HepG2 (cell line): ENCODE results near the gene INO80. TPM values are rescaled to one million over a fixed set of nuclear protein-coding genes. Genes with fewer than 3 reads are reported as not detected.

Experiments used
- ATAC-seq: fragments of 200-7000 bp; cut with Tn5 transposase; 3 replicates; pipeline ENCODE4 v1.9.1; 2020; ENCODE audit warnings: mild to moderate bottlenecking, moderate library complexity
- BruUV-seq: library from RNA; stranded (reverse); fragments of 400-500 nt; replicated peaks from 2 replicates; lab custom pipeline; 2021; lab: Mats Ljungman, UMichigan
- CTCF ChIA-PET: fragments of 300-600 bp; formaldehyde crosslinking; extraction: SDS; loops from one replicate; lab custom pipeline; 2021; ENCODE audit warnings: low total read pairs, inconsistent platforms, low intra/inter-chr PET ratio; lab: Yijun Ruan, JAX
- POLR2A ChIA-PET: fragments of 350-600 bp; sonication (Branson Sonifier 250); formaldehyde crosslinking; loops from one replicate; lab custom pipeline; 2020; ENCODE audit warnings: antibody characterized with exemption, inconsistent platforms; lab: Yijun Ruan, JAX
- DNase-seq: peaks from one replicate; pipeline ENCODE4 v3.0.0-alpha.2; 2015; ENCODE audit warnings: low spot score
- FAIRE-seq: peaks from 3 replicates; lab custom pipeline; 2011; peaks lifted over from hg19 to GRCh38; lab: Jason Lieb, UNC
- H2AFZ ChIP-seq: one replicate; pipeline ENCODE4 v1.6.1; 2011; ENCODE audit warnings: low read length, inconsistent platforms
- H3K27ac ChIP-seq: fragments of 300-600 bp; 3 replicates; pipeline ENCODE4 v1.8.0; 2011; ENCODE audit warnings: mixed run types, mild to moderate bottlenecking, mixed read lengths, low read length, inconsistent platforms; ENCODE audit not compliant: insufficient read depth; ENCODE audit errors: extremely low read length
- H3K27me3 ChIP-seq, 2 experiments: fragments of 200-600 bp in 1 of 2; 2 replicates in 1 of 2; 3 replicates in 1 of 2; pipeline versions ENCODE4 v1.6.0 to v1.8.0; 2011; ENCODE audit warnings: low read length in 2 of 2, mild to moderate bottlenecking in 2 of 2, moderate library complexity in 2 of 2, inconsistent platforms in 1 of 2; ENCODE audit not compliant: insufficient read depth in 2 of 2, control insufficient read depth in 1 of 2
- H3K36me3 ChIP-seq, 2 experiments: fragments of 200-600 bp in 1 of 2; replicated peaks in 1 of 2; 2 replicates in 1 of 2; 3 replicates in 1 of 2; pipeline versions ENCODE4 v1.5.1 to v1.8.0; 2011; ENCODE audit warnings: low read length in 2 of 2, inconsistent platforms in 1 of 2; ENCODE audit not compliant: insufficient read depth in 2 of 2, control insufficient read depth in 1 of 2
- H3K4me1 ChIP-seq: 2 replicates; pipeline ENCODE4 v1.5.1; 2012; ENCODE audit warnings: low read length, inconsistent platforms; ENCODE audit not compliant: insufficient read depth
- H3K4me2 ChIP-seq: 2 replicates; pipeline ENCODE4 v1.6.0; 2011; ENCODE audit warnings: low read depth, low read length, inconsistent platforms
- H3K4me3 ChIP-seq, 3 experiments: fragments of 200-600 bp in 1 of 3; sonication (generic), shearing (Covaris generic) in 1 of 3; replicated peaks in 1 of 3; 2 replicates each; pipeline ENCODE4 v1.5.1; 2011 to 2016; ENCODE audit warnings: low read length in 3 of 3, inconsistent platforms in 2 of 3, low read depth in 2 of 3, mild to moderate bottlenecking in 2 of 3, control low read depth in 1 of 3, mixed read lengths in 1 of 3; ENCODE audit not compliant: insufficient read depth in 1 of 3
- H3K79me2 ChIP-seq: one replicate; pipeline ENCODE4 v1.6.1; 2011; ENCODE audit warnings: low read length, inconsistent platforms; ENCODE audit not compliant: insufficient read depth
- H3K9ac ChIP-seq: 2 replicates; pipeline ENCODE4 v1.6.0; 2011; ENCODE audit warnings: mild to moderate bottlenecking, low read depth, low read length, inconsistent platforms; ENCODE audit not compliant: insufficient read depth
- H3K9me3 ChIP-seq: 2 replicates; pipeline ENCODE4 v1.5.1; 2012; ENCODE audit warnings: mild to moderate bottlenecking, low read length
- H4K20me1 ChIP-seq: 2 replicates; pipeline ENCODE4 v1.6.0; 2011; ENCODE audit warnings: inconsistent platforms, mild to moderate bottlenecking, low read length, moderate library complexity; ENCODE audit not compliant: insufficient read depth
- HNRNPH1 ChIP-seq: fragments of 200-400 bp; formaldehyde crosslinking; optimal IDR thresholded peaks from 2 replicates; pipeline ENCODE3; 2017; ENCODE audit warnings: mild to moderate bottlenecking, low read depth, low read length
- NFE2L2 ChIP-seq: fragments of 150-350 bp; IDR thresholded peaks from 2 replicates; pipeline ENCODE4 v1.6.1; 2014; ENCODE audit warnings: low read length
- SALL1 ChIP-seq: sonication (generic); formaldehyde crosslinking; IDR thresholded peaks from 2 replicates; pipeline ENCODE4 v1.8.0; 2022; ENCODE audit warnings: mild to moderate bottlenecking, missing genetic modification reagents
- ZNF121 ChIP-seq: sonication (generic); formaldehyde crosslinking; IDR thresholded peaks from 2 replicates; pipeline ENCODE4 v1.5.0; 2020; ENCODE audit warnings: mild to moderate bottlenecking, missing genetic modification reagents
- WGBS: methylation state at CpG from one replicate; pipeline ENCODE4 v1.1.6; 2017; ENCODE audit warnings: low lambda C conversion rate; 5-methylcytosine and 5-hydroxymethylcytosine counted together
- in situ Hi-C: cut with HindIII; loops from 2 replicates; pipeline ENCODE4 v1.10.0; 2017; ENCODE audit warnings: low pct_unique_long_range_greater_than_20kb; ENCODE audit not compliant: extremely low pct_ligation_motif_present
- intact Hi-C: fragments of 100-400 bp; cut with micrococcal nuclease; formaldehyde crosslinking; loops from one replicate; pipeline ENCODE4 v1.10.0; 2022; ENCODE audit not compliant: unreplicated experiment
- polyA plus RNA-seq, 8 experiments: library from polyadenylated mRNA; depleted of rRNA in 3 of 8; stranded (reverse) in 7 of 8; unstranded in 1 of 8; fragments of >200 nt; fragmentation: Illumina TruSeq in 4 of 8; extraction: Trizol in 4 of 8; gene quantifications; 2 replicates each; pipeline versions ENCODE4 v1.2.1 to v1.2.3, GENCODE V29; 2011 to 2016; ENCODE audit warnings: low read depth in 4 of 8, missing spikeins in 1 of 8, mixed read lengths in 1 of 8; ENCODE audit not compliant: insufficient read depth in 1 of 8
- total RNA-seq, 5 experiments: library from RNA; depleted of rRNA; stranded (reverse); fragments of >200 nt; fragmentation: Illumina TruSeq; extraction: Trizol; gene quantifications; 2 replicates each; pipeline ENCODE4 v1.2.3, GENCODE V29; 2016; ENCODE audit warnings: low read depth in 1 of 5

INO80 gene
- total and polyA plus RNA-seq, 2 of the 13 experiments (the other 11 are each of a cell fraction or from before 2014, with no cell fraction given) = 3.6 to 14.8 TPM

DNA sequence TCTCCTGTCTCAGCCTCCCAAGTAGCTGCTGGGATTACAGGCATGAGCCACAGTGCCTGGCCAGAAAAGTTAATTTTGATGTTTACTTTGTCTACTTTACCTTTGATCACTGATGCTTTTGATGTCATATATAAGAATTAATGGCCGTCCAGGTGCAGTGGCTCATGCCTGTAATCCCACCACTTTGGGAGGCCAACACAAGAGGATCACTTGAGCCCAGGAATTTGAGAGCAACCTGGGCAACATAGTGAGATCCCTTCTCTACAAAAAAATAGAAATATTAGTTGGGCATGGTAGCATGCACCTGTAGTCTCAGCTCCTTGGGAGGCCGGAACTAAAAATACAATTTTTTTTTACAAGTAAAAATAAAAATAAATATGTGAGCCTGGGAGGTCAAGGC is 6.8 kb upstream of the INO80 start:
- Histone ChIP-seq H3K27me3 (no peaks in the 10 kb centered on the region), H3K4me1 (peaks cover 62% of the 10 kb centered on the region), H3K27ac (no peak overlapping the region), H3K9ac (no peak overlapping the region), H4K20me1 (no peaks in the 10 kb centered on the region), H3K9me3 (no peaks in the 10 kb centered on the region)
- in situ Hi-C loops = no loop called here
- no peak for DNase-seq
- TF ChIP-seq ZNF121 (CRISPR knock-in tag) (peak; percentile 69; the same call in 1 of the 2 replicates), SALL1 (CRISPR knock-in tag) (no peak)
- TF ChIP-seq, all 625 proteins: peak for 1
- Histone ChIP-seq H3K36me3 (no peaks in the 10 kb centered on the region), H3K4me2 (no peak overlapping the region), H3K79me2 (no peaks in the 10 kb centered on the region), H3K4me3 (no peak overlapping the region), H2AFZ (no peak overlapping the region)
- ATAC-seq = no peak
- 60% methylated on average over 2 of the region's 2 CpGs for WGBS
- BruUV-seq = no TSS peak
- intact Hi-C loops = no loop called here
- CTCF ChIA-PET = no interaction called here
- no peak for FAIRE-seq
- POLR2A ChIA-PET = no interaction called here

DNA sequence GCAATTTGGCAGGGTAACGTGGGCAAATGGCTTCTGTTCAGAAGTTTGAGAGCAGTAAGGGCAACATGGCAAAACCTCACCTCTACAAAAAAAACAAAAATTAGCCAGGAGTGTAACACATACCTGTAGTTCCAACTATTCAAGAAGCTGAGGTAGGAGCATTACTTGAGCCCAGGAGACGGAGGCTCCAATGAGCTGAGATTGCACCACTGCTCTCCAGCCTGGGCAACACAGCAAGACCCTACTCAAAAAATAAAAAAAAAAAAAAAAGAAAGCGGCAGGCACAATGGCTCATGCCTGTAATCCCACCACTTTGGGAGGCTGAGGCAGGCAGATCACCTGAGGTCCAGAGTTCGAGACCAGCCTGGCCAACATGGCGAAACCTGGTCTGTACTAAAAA is 5.9 kb upstream of the INO80 start:
- Histone ChIP-seq H3K9me3 (no peaks in the 10 kb centered on the region), H3K79me2 (peaks cover 1% of the 10 kb centered on the region), H3K4me1 (peaks cover 59% of the 10 kb centered on the region), H4K20me1 (no peaks in the 10 kb centered on the region), H3K9ac (no peak overlapping the region), H3K4me3 (no peak overlapping the region), H2AFZ (no peak overlapping the region), H3K27ac (no peak overlapping the region), H3K36me3 (no peaks in the 10 kb centered on the region), H3K4me2 (no peak overlapping the region), H3K27me3 (no peaks in the 10 kb centered on the region)
- BruUV-seq = no TSS peak
- intact Hi-C loops = no loop called here
- peak; percentile 64 for TF ChIP-seq ZNF121 (CRISPR knock-in tag)
- TF ChIP-seq HNRNPH1 = no peak
- no peak for TF ChIP-seq NFE2L2
- CTCF ChIA-PET = no interaction called here
- no peak for ATAC-seq
- FAIRE-seq = no peak
- over 99% methylated on average over 5 of the region's 5 CpGs for WGBS
- in situ Hi-C loops = no loop called here
- DNase-seq = no peak
- POLR2A ChIA-PET = no interaction called here
